H1 (cell line): Measurements from ENCODE around the gene MIPOL1. TPM values are rescaled to one million over a fixed set of nuclear protein-coding genes. Genes with fewer than 3 reads are reported as not detected.

ENCODE experiments used
- BCL11A ChIP-seq, 2 experiments: IDR thresholded peaks; one replicate each; pipeline ENCODE4 v1.6.1; 2011; ENCODE audit warnings: low read depth in 2 of 2, low read length in 2 of 2, mild to moderate bottlenecking in 2 of 2
- CEBPB ChIP-seq: IDR thresholded peaks from 2 replicates; pipeline ENCODE4 v1.6.1; 2012; ENCODE audit warnings: low read depth, low read length
- JUN ChIP-seq: IDR thresholded peaks from 2 replicates; pipeline ENCODE4 v1.6.1; 2011; ENCODE audit warnings: low read depth, mild to moderate bottlenecking, improper control_type of control experiment, low read length
- PHF8 ChIP-seq: fragments of 200-600 bp; sonication (generic); conservative IDR thresholded peaks from 2 replicates; pipeline ENCODE4 v1.7.1; 2012; ENCODE audit warnings: low read depth, mild to moderate bottlenecking, inconsistent platforms, low read length, moderate library complexity
- RAD21 ChIP-seq, 2 experiments: IDR thresholded peaks in 1 of 2; conservative IDR thresholded peaks in 1 of 2; 2 replicates each; pipeline ENCODE4 v1.6.1; 2011; ENCODE audit warnings: low read depth in 2 of 2, low read length in 2 of 2, improper control_type of control experiment in 1 of 2, inconsistent platforms in 1 of 2, mild to moderate bottlenecking in 1 of 2, moderate library complexity in 1 of 2
- RNF2 ChIP-seq: fragments of 200-900, 300-1000 bp; sonication (generic); IDR thresholded peaks from 2 replicates; pipeline ENCODE4 v1.7.1; 2016; ENCODE audit warnings: borderline replicate concordance, low read depth, mild to moderate bottlenecking, antibody characterized with exemption, low read length; ENCODE audit not compliant: poor library complexity, severe bottlenecking; ENCODE audit errors: missing control alignments
- SIN3A ChIP-seq, 2 experiments: IDR thresholded peaks in 1 of 2; conservative IDR thresholded peaks in 1 of 2; 2 replicates each; pipeline ENCODE4 v1.6.1; 2011 to 2012; ENCODE audit warnings: low read length in 2 of 2, improper control_type of control experiment in 1 of 2, low read depth in 1 of 2, mild to moderate bottlenecking in 1 of 2
- TBP ChIP-seq: IDR thresholded peaks from 2 replicates; pipeline ENCODE4 v1.6.1; 2011; ENCODE audit warnings: low read depth, low read length, improper control_type of control experiment
- polyA plus RNA-seq, 7 experiments: library from polyadenylated mRNA; depleted of rRNA in 3 of 7; stranded (reverse) in 5 of 7; unstranded in 2 of 7; fragments of >200 nt in 5 of 7; fragments of 200-250 nt in 2 of 7; gene quantifications; 1 replicate in 5 of 7; 2 replicates in 1 of 7; 4 replicates in 1 of 7; pipeline versions ENCODE4 v1.2.1 to v1.2.3, GENCODE V29; 2011 to 2013; ENCODE audit warnings: missing spikeins in 2 of 7, mixed read lengths in 2 of 7
- total RNA-seq: library from RNA; stranded (reverse); fragmentation: NEBNext Ultra II Directional; extraction: Animal tissue kit (Norgen Biotek cat#: 25700); gene quantifications from 2 replicates; pipeline ENCODE4 v1.2.1, GENCODE V29; 2021
- TF ChIP-seq, protein P1 (sequence below): fragments of 300-600 bp; sonication (generic); IDR thresholded peaks from 2 replicates; pipeline ENCODE4 v1.7.1; 2012; ENCODE audit warnings: low read length, moderate library complexity, mild to moderate bottlenecking, inconsistent platforms; ENCODE audit not compliant: insufficient replicate concordance
- TF ChIP-seq, protein P2 (sequence below): IDR thresholded peaks from 2 replicates; pipeline ENCODE4 v1.6.1; 2012; ENCODE audit warnings: inconsistent platforms

Gene MIPOL1
- total and polyA plus RNA-seq, 2 of the 8 experiments (the other 6 are each of a cell fraction or from before 2014, with no cell fraction given): 2.8 to 23.9 TPM

DNA sequence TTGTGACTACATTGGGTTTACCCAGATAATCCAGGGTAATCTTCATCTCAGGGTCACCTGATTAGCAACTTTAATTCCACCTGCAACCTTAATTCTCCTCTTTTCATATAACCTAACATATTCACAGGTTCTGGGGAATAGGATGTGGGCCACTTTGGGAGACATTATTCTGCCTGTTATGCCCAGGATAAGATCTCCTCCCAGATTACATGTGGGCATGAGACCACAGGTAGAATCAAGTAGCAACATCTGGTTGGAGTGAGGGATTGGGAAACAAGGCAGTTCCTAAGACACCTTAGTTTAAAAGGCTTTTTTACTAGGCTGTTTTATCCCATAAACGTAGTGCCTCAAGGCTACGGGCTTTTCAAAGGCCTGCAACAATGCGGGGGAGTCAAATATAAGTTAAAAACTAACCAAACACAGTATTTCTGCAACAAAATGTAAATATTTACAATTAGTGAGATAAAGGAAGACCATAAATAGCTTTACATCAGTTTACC, 215.8 kb downstream of the MIPOL1 start (continued):
- TF ChIP-seq, protein P1, sequence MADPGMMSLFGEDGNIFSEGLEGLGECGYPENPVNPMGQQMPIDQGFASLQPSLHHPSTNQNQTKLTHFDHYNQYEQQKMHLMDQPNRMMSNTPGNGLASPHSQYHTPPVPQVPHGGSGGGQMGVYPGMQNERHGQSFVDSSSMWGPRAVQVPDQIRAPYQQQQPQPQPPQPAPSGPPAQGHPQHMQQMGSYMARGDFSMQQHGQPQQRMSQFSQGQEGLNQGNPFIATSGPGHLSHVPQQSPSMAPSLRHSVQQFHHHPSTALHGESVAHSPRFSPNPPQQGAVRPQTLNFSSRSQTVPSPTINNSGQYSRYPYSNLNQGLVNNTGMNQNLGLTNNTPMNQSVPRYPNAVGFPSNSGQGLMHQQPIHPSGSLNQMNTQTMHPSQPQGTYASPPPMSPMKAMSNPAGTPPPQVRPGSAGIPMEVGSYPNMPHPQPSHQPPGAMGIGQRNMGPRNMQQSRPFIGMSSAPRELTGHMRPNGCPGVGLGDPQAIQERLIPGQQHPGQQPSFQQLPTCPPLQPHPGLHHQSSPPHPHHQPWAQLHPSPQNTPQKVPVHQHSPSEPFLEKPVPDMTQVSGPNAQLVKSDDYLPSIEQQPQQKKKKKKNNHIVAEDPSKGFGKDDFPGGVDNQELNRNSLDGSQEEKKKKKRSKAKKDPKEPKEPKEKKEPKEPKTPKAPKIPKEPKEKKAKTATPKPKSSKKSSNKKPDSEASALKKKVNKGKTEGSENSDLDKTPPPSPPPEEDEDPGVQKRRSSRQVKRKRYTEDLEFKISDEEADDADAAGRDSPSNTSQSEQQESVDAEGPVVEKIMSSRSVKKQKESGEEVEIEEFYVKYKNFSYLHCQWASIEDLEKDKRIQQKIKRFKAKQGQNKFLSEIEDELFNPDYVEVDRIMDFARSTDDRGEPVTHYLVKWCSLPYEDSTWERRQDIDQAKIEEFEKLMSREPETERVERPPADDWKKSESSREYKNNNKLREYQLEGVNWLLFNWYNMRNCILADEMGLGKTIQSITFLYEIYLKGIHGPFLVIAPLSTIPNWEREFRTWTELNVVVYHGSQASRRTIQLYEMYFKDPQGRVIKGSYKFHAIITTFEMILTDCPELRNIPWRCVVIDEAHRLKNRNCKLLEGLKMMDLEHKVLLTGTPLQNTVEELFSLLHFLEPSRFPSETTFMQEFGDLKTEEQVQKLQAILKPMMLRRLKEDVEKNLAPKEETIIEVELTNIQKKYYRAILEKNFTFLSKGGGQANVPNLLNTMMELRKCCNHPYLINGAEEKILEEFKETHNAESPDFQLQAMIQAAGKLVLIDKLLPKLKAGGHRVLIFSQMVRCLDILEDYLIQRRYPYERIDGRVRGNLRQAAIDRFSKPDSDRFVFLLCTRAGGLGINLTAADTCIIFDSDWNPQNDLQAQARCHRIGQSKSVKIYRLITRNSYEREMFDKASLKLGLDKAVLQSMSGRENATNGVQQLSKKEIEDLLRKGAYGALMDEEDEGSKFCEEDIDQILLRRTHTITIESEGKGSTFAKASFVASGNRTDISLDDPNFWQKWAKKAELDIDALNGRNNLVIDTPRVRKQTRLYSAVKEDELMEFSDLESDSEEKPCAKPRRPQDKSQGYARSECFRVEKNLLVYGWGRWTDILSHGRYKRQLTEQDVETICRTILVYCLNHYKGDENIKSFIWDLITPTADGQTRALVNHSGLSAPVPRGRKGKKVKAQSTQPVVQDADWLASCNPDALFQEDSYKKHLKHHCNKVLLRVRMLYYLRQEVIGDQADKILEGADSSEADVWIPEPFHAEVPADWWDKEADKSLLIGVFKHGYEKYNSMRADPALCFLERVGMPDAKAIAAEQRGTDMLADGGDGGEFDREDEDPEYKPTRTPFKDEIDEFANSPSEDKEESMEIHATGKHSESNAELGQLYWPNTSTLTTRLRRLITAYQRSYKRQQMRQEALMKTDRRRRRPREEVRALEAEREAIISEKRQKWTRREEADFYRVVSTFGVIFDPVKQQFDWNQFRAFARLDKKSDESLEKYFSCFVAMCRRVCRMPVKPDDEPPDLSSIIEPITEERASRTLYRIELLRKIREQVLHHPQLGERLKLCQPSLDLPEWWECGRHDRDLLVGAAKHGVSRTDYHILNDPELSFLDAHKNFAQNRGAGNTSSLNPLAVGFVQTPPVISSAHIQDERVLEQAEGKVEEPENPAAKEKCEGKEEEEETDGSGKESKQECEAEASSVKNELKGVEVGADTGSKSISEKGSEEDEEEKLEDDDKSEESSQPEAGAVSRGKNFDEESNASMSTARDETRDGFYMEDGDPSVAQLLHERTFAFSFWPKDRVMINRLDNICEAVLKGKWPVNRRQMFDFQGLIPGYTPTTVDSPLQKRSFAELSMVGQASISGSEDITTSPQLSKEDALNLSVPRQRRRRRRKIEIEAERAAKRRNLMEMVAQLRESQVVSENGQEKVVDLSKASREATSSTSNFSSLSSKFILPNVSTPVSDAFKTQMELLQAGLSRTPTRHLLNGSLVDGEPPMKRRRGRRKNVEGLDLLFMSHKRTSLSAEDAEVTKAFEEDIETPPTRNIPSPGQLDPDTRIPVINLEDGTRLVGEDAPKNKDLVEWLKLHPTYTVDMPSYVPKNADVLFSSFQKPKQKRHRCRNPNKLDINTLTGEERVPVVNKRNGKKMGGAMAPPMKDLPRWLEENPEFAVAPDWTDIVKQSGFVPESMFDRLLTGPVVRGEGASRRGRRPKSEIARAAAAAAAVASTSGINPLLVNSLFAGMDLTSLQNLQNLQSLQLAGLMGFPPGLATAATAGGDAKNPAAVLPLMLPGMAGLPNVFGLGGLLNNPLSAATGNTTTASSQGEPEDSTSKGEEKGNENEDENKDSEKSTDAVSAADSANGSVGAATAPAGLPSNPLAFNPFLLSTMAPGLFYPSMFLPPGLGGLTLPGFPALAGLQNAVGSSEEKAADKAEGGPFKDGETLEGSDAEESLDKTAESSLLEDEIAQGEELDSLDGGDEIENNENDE: no peak
- TF ChIP-seq PHF8 (no peak), JUN (no peak), BCL11A (IDR thresholded peaks at IDR 0.05; ENCODE audit: low read depth in 2 of 2, low read length in 2 of 2) (no peak), TBP (no peak), RAD21 (IDR thresholded peaks at IDR 0.05 in 1 of 2, conservative IDR thresholded peaks at IDR 0.05 in 1 of 2; ENCODE audit: low read depth in 2 of 2, low read length in 2 of 2) (no peak), RNF2 (no peak), CEBPB (no peak), SIN3A (conservative IDR thresholded peaks at IDR 0.05 in 1 of 2, IDR thresholded peaks at IDR 0.05 in 1 of 2; ENCODE audit: low read depth in 1 of 2, low read length in 2 of 2) (no peak)
- TF ChIP-seq, protein P2, sequence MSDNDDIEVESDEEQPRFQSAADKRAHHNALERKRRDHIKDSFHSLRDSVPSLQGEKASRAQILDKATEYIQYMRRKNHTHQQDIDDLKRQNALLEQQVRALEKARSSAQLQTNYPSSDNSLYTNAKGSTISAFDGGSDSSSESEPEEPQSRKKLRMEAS: no peak
